ENCODE data around the gene SMIM22.

Gene SMIM22

DNA sequence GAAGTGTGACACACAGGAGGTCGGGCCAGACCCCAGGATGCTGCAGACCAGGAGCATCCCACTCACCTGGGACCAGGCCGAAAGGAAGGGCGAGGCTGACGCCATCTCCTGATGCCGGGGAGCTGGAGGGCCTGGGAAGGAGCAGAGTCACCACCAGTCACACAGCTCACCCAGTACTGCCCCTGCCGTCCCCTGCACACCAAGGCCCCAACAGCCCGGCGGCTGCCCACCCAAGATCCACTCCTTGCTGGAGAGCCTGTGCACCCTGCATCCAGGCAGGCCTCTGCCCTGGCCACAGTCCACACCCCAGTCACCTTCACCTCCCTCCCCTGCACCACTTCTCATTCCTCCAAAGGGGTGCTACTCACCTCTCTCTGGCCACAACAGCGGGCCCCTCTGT lies 33.0 kb upstream of the SMIM22 start:
- ChIA-PET POLR2A (no interaction called here), CTCF (interaction anchor here (0.6 to 1.0 kb wide), 2 partner anchors 9 to 27 kb away, joined by 3 read pairs; no protein-coding TSS in a partner anchor)
- 99% methylated on average over 6 of the region's 9 CpGs for WGBS (ENCODE audit: insufficient coverage)
- H3K4me3 ChIP-seq (ENCODE audit: control insufficient read depth in 1 of 7, extremely low read depth in 1 of 7, insufficient read depth in 4 of 7, low read depth in 2 of 7, low read length in 6 of 7): no peak overlapping the region
- no peak overlapping the region for H3K27ac ChIP-seq (ENCODE audit: insufficient read depth in 1 of 2, low read depth in 1 of 2, low read length in 2 of 2, poor library complexity in 1 of 2, severe bottlenecking in 2 of 2)
- H3K9me3 ChIP-seq (ENCODE audit: control extremely low read depth in 1 of 5, control insufficient read depth in 4 of 5, insufficient read depth in 2 of 5, low read depth in 1 of 5, low read length in 4 of 5): no peaks in the 10 kb centered on the region
- no peak for DNase-seq
- H3K27me3 ChIP-seq (replicated peaks in 2 of 5; ENCODE audit: control insufficient read depth in 4 of 5, insufficient read depth in 5 of 5, low read length in 4 of 5): no peaks in the 10 kb centered on the region
- H3K4me1 ChIP-seq (ENCODE audit: control extremely low read depth in 1 of 4, control insufficient read depth in 4 of 4, insufficient read depth in 4 of 4, low read length in 3 of 4): peaks cover 4 to 16% (median 13%) of the 10 kb centered on the region in 4 experiments
- H3K36me3 ChIP-seq (ENCODE audit: control insufficient read depth in 4 of 4, insufficient read depth in 4 of 4, low read length in 3 of 4): peaks cover 7 to 66% (median 39%) of the 10 kb centered on the region in 4 experiments

DNA sequence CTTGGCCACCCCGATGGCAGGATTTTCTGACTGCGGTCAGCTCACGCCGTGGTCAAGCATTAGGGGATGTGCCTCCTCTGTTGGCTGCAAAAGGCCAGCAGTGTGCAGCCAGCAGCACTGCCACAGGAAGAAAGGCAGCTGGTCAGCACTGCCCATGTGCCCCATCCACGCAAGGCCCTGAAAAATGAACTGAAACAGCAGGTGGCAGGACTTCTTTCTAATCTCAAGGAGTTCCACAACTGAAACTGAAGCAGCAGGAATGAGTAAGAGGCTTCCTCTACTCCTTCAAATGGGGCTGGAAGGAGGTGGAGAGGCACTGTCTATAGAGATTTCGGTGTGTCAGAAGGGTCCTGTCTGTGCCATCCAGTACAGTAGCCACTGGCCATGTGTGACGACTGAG lies 31.4 kb upstream of the SMIM22 start:
- CTCF ChIA-PET: no interaction called here
- no peak for DNase-seq
- WGBS (ENCODE audit: insufficient coverage): over 99% methylated on average over 7 of the region's 7 CpGs
- Histone ChIP-seq H3K4me3 (ENCODE audit: control insufficient read depth in 1 of 7, extremely low read depth in 1 of 7, insufficient read depth in 4 of 7, low read depth in 2 of 7, low read length in 6 of 7) (no peak overlapping the region), H3K27ac (ENCODE audit: insufficient read depth in 1 of 2, low read depth in 1 of 2, low read length in 2 of 2, poor library complexity in 1 of 2, severe bottlenecking in 2 of 2) (no peak overlapping the region), H3K9me3 (ENCODE audit: control extremely low read depth in 1 of 5, control insufficient read depth in 4 of 5, insufficient read depth in 2 of 5, low read depth in 1 of 5, low read length in 4 of 5) (no peaks in the 10 kb centered on the region), H3K27me3 (replicated peaks in 2 of 5; ENCODE audit: control insufficient read depth in 4 of 5, insufficient read depth in 5 of 5, low read length in 4 of 5) (no peaks in the 10 kb centered on the region), H3K36me3 (ENCODE audit: control insufficient read depth in 4 of 4, insufficient read depth in 4 of 4, low read length in 3 of 4) (peaks cover 5 to 52% (median 32%) of the 10 kb centered on the region in 4 experiments), H3K4me1 (ENCODE audit: control extremely low read depth in 1 of 4, control insufficient read depth in 4 of 4, insufficient read depth in 4 of 4, low read length in 3 of 4) (peaks cover 7 to 29% (median 25%) of the 10 kb centered on the region in 4 experiments)
- POLR2A ChIA-PET: no interaction called here

DNA sequence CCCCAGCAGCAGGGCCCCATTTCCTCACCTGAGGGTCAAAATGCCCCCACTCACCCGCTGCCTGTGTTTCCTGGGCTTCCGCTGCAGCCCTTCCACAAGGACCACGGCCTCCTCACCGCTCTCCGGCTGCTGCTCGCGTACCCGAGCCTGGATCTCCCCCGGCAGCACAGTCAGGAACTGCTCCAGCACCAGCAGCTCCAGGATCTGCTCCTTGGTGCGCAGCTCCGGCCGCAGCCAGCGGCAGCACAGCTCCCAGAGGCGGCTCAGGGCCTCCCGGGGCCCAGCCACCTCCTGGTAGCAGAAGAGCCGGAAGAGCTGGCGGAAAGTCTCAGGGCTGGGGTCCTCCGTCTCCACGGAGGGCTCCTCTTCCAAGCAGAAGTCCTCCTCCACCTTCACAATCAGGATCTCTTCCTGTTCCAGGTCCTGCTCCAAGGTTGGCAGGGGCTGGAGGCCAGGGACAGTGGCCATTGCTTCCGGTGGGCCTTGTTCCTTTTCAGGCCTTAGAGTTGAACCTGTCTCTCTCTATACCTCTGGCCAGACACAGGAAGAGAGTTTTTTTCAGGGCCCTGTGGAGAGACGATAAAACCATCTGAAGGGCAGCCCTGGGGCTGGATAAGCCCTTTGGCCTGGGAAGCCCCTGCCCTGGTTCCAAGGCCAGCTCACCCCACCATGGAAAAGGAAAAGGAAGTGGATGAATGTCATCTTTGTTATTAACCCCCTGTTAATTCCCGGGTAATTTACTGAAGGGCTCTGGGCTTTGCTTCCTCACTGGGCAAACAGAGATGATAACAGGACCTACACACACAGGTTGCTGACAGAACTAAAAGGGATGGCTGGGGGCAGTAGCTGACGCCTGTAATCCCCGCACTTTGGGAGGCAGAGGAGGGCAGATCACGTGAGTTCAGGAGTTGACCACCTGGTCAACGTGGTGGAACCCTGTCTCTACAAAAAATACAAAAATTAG lies 29.4 kb upstream of the SMIM22 start:
- Histone ChIP-seq H3K4me1 (ENCODE audit: control extremely low read depth in 1 of 4, control insufficient read depth in 4 of 4, insufficient read depth in 4 of 4, low read length in 3 of 4) (peaks cover 7 to 31% (median 25%) of the 10 kb centered on the region in 4 experiments), H3K27me3 (replicated peaks in 2 of 5; ENCODE audit: control insufficient read depth in 4 of 5, insufficient read depth in 5 of 5, low read length in 4 of 5) (no peaks in the 10 kb centered on the region), H3K9me3 (ENCODE audit: control extremely low read depth in 1 of 5, control insufficient read depth in 4 of 5, insufficient read depth in 2 of 5, low read depth in 1 of 5, low read length in 4 of 5) (no peaks in the 10 kb centered on the region), H3K36me3 (ENCODE audit: control insufficient read depth in 4 of 4, insufficient read depth in 4 of 4, low read length in 3 of 4) (peaks cover under 1 to 33% (median 16%) of the 10 kb centered on the region in 4 experiments), H3K4me3 (ENCODE audit: control insufficient read depth in 1 of 7, extremely low read depth in 1 of 7, insufficient read depth in 4 of 7, low read depth in 2 of 7, low read length in 6 of 7) (peak overlapping the region in 6 of 7 experiments; percentile 63 to 92 (median 84)), H3K27ac (ENCODE audit: insufficient read depth in 1 of 2, low read depth in 1 of 2, low read length in 2 of 2, poor library complexity in 1 of 2, severe bottlenecking in 2 of 2) (peak overlapping the region; percentile 66 to 81)
- ChIA-PET POLR2A (no interaction called here), CTCF (no interaction called here)
- no peak for DNase-seq
- WGBS (ENCODE audit: insufficient coverage): 76% methylated on average over 23 of the region's 26 CpGs

DNA sequence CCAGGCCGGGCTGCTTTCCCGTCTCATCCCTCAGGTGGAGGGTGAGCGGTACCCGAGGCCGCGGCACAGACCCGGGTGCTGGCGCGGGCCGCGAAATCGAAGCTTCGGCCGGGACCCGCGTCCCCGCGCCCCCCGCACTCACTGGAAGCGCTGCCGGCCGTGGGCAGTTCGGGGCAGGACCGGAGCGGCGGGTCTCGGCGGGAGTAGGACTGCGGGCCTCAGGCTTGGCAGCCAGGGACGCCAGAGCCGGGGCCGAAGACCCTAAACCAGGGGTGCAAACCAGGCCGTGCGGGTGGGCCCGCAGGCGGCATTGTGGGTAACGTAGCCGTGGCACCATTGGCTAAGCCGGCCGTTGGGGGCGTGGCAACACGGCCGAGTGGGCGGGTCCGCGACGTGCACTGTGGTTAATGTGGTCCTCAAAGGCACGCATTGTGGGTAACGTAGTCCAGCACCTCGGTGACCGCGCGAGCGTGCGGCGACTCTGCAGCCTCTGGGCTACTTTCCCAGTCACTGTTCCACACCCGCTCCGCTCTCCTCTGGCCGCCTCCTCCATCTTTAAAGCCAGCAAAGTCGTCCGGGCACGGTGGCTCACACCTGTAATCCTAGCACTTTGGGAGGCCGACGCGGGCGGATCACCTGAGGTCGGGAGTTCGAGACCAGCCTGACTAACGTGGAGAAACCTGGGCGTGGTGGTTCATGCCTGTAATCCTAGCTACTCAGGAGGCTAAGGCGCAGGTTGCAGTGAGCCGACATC lies 28.1 kb upstream of the SMIM22 start, which contains the start of gene ZNF500:
Gene ZNF500 (minus strand): TSS at position 288 of the 754 bp plus-strand sequence. CDS start 1,184 bp downstream, outside the sequence.
- Histone ChIP-seq H3K27me3 (replicated peaks in 2 of 5; ENCODE audit: control insufficient read depth in 4 of 5, insufficient read depth in 5 of 5, low read length in 4 of 5) (no peaks in the 10 kb centered on the region), H3K4me1 (ENCODE audit: control extremely low read depth in 1 of 4, control insufficient read depth in 4 of 4, insufficient read depth in 4 of 4, low read length in 3 of 4) (peaks cover 7 to 31% (median 25%) of the 10 kb centered on the region in 4 experiments), H3K36me3 (ENCODE audit: control insufficient read depth in 4 of 4, insufficient read depth in 4 of 4, low read length in 3 of 4) (peaks cover 0 to 24% (median 11%) of the 10 kb centered on the region in 4 experiments), H3K9me3 (ENCODE audit: control extremely low read depth in 1 of 5, control insufficient read depth in 4 of 5, insufficient read depth in 2 of 5, low read depth in 1 of 5, low read length in 4 of 5) (no peaks in the 10 kb centered on the region), H3K27ac (ENCODE audit: insufficient read depth in 1 of 2, low read depth in 1 of 2, low read length in 2 of 2, poor library complexity in 1 of 2, severe bottlenecking in 2 of 2) (peak within 1 kb of the TSS; percentile 66 to 81), H3K4me3 (ENCODE audit: control insufficient read depth in 1 of 7, extremely low read depth in 1 of 7, insufficient read depth in 4 of 7, low read depth in 2 of 7, low read length in 6 of 7) (peak within 1 kb of the TSS; percentile 63 to 92 (median 80))
- POLR2A ChIA-PET: interaction anchor here (0.8 kb wide), 1 partner anchor 79 kb away, joined by 3 read pairs; no protein-coding TSS in a partner anchor
- peak; percentile 91 to 95 (median 94) for DNase-seq
- CTCF ChIA-PET: interaction anchor here (1.1 kb wide), 1 partner anchor 189 kb away, joined by 3 read pairs; no protein-coding TSS in a partner anchor
- 2% methylated on average over 58 of the region's 72 CpGs for WGBS (ENCODE audit: insufficient coverage)

DNA sequence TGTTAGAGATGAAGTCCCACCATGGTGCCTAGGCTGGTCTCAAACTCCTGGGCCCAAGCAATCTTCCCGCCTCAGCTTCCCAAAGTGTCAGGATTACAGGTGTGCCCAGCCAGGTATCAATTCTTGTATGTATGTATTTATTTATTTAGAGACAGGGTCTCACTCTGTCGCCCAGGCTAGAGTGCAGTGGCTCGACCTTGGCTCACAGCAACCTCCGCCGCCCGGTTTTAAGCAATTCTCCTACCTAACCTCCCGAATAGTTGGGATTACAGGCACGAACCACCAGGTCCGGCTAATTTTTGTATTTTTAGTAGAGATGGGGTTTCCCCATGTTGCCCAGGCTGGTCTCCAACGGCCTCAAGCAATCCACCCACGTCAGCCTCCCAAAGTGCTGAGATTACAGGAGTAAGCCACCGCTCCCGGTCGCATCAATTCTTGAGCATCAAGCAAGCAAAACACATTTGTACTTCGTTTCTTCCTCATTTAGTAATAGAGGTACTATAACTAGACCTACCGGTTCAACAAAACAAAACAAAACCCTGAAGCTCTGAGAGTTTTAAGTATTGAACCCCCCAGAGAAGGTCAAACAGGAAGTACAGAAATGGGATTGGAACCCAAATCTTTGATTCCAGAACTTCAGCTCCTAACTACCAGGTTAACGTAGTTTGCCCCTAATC lies 27.2 kb upstream of the SMIM22 start:
- peak overlapping the region in 1 of 2 experiments; percentile 65 for H3K27ac ChIP-seq (ENCODE audit: insufficient read depth in 1 of 2, low read depth in 1 of 2, low read length in 2 of 2, poor library complexity in 1 of 2, severe bottlenecking in 2 of 2)
- H3K36me3 ChIP-seq (ENCODE audit: control insufficient read depth in 4 of 4, insufficient read depth in 4 of 4, low read length in 3 of 4): peaks cover 0 to 15% (median 6%) of the 10 kb centered on the region in 4 experiments
- H3K27me3 ChIP-seq (replicated peaks in 2 of 5; ENCODE audit: control insufficient read depth in 4 of 5, insufficient read depth in 5 of 5, low read length in 4 of 5): no peaks in the 10 kb centered on the region
- DNase-seq: peak; percentile 22 to 63 (median 49)
- ChIA-PET CTCF (no interaction called here), POLR2A (interaction anchor here (0.8 kb wide), 1 partner anchor 78 kb away, joined by 3 read pairs; no protein-coding TSS in a partner anchor)
- WGBS (ENCODE audit: insufficient coverage): 77% methylated on average over 6 of the region's 17 CpGs
- H3K4me3 ChIP-seq (ENCODE audit: control insufficient read depth in 1 of 7, extremely low read depth in 1 of 7, insufficient read depth in 4 of 7, low read depth in 2 of 7, low read length in 6 of 7): peak overlapping the region; percentile 22 to 89 (median 78)
- peaks cover 7 to 31% (median 25%) of the 10 kb centered on the region in 4 experiments for H3K4me1 ChIP-seq (ENCODE audit: control extremely low read depth in 1 of 4, control insufficient read depth in 4 of 4, insufficient read depth in 4 of 4, low read length in 3 of 4)
- H3K9me3 ChIP-seq (ENCODE audit: control extremely low read depth in 1 of 5, control insufficient read depth in 4 of 5, insufficient read depth in 2 of 5, low read depth in 1 of 5, low read length in 4 of 5): no peaks in the 10 kb centered on the region

DNA sequence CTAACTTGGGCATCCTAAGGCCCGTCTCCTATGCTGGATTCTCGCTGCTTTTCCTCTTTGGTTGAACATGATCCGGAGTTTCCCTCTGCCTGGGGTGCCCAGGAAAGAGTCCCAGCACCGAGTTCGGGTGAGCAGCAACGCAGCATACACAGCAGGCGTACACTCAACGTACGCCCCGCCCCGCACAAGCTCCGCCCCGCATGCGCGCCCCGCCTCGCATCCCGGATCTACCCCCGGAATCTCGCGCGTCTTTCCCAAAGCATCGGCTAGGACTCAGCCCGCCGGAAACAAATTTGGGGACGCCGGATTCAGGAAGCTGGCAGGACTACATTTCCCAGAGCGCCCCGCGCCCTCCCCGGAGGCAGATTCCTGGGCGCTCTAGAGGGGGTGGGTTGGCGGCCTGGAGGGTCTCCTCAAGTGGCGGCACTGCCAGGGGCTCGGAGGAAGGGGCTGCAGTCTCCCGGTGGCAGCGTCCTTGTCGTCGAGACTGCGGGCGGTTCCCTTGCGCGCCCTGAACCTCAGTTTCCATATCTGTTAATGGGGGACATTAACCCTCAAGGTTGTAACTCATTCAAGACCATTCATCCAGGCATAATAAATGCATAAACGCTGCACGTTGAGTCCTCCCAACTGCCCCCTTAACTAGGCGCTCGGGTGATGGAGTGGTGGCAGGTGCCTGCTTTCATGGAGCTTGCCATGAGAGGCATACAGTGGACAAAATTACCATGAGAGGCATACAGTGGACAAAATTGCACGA lies 26.4 kb upstream of the SMIM22 start:
- Histone ChIP-seq H3K27ac (ENCODE audit: insufficient read depth in 1 of 2, low read depth in 1 of 2, low read length in 2 of 2, poor library complexity in 1 of 2, severe bottlenecking in 2 of 2) (peak overlapping the region in 1 of 2 experiments; percentile 65), H3K27me3 (replicated peaks in 2 of 5; ENCODE audit: control insufficient read depth in 4 of 5, insufficient read depth in 5 of 5, low read length in 4 of 5) (no peaks in the 10 kb centered on the region), H3K4me3 (ENCODE audit: control insufficient read depth in 1 of 7, extremely low read depth in 1 of 7, insufficient read depth in 4 of 7, low read depth in 2 of 7, low read length in 6 of 7) (peak overlapping the region; percentile 22 to 89 (median 78)), H3K9me3 (ENCODE audit: control extremely low read depth in 1 of 5, control insufficient read depth in 4 of 5, insufficient read depth in 2 of 5, low read depth in 1 of 5, low read length in 4 of 5) (no peaks in the 10 kb centered on the region), H3K36me3 (ENCODE audit: control insufficient read depth in 4 of 4, insufficient read depth in 4 of 4, low read length in 3 of 4) (peaks cover 0 to 10% (median 3%) of the 10 kb centered on the region in 4 experiments), H3K4me1 (ENCODE audit: control extremely low read depth in 1 of 4, control insufficient read depth in 4 of 4, insufficient read depth in 4 of 4, low read length in 3 of 4) (peaks cover 7 to 31% (median 25%) of the 10 kb centered on the region in 4 experiments)
- ChIA-PET POLR2A (no interaction called here), CTCF (no interaction called here)
- WGBS (ENCODE audit: insufficient coverage): 12% methylated on average over 48 of the region's 48 CpGs
- peak; percentile 70 to 80 (median 79) for DNase-seq

All from common myeloid progenitor, CD34-positive (primary cell).